Activated CD4-positive, alpha-beta T cell treated with anti-CD3 and anti-CD28 coated beads, Interleukin-2, amount 50 U/mL, for 48 hours (primary cell): Measurements from ENCODE around the gene MARK3.

Experiments
- DNase-seq, 2 experiments: peaks; one replicate each; pipeline ENCODE4 v3.0.0-alpha.2; 2020

Gene MARK3

DNA sequence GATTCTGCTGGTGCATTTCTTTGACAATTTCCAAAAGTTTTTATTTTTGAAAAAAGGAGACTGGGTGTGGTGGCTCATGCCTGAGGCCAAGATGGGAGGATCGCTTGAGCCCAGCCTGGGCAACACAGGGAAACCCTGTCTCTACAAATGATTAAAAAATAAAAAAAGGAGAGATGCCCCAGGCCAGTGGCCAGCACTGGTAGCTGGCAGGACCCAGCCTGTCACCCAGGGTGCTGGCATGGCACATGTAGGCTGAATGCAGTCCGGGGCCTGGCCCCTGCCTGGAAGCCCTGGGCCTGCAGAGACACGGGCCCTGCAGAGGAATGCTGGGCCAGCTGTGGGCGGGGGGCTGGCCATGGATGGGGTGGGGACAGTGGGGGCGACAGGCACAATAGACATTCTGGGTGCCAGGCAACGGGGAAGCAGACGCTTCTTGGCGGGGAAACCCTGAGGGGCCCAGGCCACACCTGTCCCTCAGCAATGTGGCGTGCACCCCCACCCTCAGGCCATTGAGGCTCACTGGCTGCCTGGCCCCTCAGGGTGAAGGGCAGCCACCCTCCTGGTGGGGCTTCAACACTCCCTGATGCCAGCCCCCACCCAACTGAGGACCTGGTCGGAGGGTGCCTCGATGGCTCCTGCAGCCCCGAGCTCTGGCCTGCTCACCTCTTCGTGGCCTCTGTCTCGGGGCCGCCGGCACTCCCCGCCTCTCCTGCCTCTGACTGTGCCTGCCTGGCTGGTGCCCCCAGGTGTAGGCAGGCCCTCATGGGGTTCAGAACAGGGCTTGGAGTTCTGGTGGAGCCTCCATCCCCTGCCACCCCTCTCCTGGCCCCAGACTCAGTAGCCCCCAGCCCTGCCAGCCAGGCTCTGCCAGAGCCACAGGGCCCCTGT is 155.8 kb downstream of the MARK3 start:
- no peak for DNase-seq

- DNase-seq = no peak
Observed at GRCh38 chr14:103541709-103542604, 156.7 kb downstream of the MARK3 start.

DNA sequence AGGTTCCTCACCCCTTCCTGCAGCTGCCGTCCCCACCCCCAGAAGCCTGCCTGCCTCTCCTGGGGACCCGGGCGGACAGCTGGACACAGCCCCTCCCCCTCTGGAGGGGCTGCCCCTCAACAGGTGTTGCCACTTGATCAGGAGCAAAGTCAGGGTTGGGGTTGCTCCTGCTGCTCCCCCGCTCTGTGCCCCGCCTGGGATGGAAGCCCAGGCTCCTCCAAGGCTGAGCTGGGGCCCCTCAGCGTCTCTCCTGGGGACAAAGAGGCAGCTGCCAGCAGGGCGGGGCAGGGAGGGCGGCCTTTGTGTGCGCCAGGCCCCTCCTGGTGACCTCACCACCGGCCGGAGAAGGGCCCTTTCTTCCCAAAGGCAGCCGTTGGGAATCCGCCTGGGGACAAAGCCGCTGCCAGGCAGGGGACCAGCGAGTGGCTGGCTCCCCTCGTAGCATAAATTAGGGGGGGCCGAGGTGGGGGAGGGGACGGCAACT is 157.4 kb downstream of the MARK3 start:
- DNase-seq = no peak

DNA sequence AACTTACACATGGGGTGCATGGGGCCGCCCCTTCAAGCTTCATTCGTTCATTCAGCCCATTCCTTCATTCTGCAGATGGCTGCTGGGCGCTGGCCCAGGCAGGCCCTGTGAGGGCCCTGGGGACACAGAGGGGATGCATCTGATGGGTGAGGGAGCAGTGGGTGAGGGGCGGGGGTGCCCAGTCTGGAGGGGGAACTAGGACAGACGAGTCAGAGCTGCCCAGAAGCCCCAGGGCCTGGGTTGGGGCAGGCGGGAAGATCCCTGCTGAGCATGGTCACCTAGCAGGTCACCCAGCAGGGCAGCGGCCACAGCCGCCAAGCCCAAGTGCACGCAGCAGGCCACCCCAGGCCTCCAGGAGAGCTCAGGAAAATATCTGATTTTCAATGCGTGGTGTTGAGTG is 157.9 kb downstream of the MARK3 start:
- DNase-seq = no peak

DNA sequence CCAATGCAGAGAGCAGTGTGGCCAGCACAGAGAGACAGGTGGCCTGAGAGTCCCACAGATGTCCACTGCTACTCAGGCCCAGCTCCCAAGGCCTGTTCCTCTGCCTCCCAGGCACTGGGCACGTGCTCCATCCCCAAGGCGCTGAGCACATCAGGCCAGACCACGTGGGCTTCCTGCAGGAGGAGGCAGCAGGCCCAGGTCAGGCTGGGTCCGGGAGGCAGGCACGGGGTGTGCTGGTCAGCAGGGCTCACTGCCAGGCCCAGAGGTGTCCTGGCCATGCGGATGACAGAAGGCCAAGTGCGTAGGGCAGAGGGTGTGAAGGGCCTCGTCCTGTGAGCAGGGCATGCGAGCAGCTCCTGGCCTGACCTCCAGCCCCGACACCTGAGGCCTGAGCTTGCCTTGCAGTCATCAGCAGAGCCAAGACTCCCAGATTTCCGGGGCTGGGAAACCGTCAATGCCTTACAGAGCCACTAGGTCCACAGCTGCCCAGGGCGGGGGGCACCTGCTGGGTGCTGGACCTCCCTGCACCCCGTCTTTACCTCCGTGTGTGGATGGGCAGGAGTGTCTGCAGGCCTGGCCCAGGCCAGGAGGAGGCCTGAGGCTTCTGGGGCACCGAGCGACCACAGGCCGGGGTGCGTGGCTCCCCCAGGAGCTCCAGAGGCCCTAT is 158.6 kb downstream of the MARK3 start:
- DNase-seq = no peak

DNA sequence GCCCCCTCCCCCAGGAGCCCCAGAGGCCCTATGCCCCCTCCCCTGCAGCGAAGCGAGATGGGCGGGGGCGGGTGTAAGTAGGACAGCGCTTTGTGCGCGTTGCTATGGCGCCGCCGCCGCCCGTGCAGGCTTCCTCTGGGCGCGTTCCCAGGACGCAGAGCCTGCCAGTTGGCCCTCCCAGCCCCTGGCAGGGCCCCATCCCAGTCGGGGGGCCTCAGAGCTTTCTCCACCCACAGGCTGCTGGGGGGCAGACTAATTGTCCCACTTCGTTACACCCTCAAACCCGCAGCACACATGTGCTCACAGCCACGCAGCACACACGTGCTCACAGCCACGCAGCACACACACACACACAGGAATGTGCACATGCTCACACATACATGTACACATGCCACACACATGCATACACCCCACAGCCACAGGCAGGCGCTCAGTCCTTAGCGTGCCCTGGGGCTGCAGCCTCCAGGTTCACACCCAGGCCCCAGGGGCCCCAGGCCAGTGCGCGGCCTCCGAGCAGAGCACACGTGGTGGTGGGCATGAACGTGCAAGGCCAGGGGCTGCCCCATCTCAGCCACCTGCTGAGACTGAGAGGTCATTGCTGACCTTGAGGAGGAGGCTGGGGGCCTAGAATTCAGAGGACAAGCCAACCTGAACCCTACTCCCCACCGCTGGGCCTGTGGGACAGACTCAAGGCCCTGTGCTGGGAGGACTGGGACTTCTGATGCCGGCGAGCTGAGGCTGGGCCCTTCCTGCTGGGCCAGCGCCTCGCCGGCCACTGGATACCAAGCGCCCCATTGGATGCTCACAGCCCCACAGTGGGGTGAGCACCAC is 159.4 kb downstream of the MARK3 start:
- DNase-seq = no peak

- no peak for DNase-seq
Observed at GRCh38 chr14:103545219-103545914, 160.2 kb downstream of the MARK3 start.

- DNase-seq = no peak
Observed at GRCh38 chr14:103545915-103546651, 160.9 kb downstream of the MARK3 start.

- peak; percentile 77 to 80 for DNase-seq
Observed at GRCh38 chr14:103546652-103547454, 161.6 kb downstream of the MARK3 start.

GRCh38 chr14:103547455-103547940 is 162.3 kb downstream of the MARK3 start:
- DNase-seq = no peak

DNA sequence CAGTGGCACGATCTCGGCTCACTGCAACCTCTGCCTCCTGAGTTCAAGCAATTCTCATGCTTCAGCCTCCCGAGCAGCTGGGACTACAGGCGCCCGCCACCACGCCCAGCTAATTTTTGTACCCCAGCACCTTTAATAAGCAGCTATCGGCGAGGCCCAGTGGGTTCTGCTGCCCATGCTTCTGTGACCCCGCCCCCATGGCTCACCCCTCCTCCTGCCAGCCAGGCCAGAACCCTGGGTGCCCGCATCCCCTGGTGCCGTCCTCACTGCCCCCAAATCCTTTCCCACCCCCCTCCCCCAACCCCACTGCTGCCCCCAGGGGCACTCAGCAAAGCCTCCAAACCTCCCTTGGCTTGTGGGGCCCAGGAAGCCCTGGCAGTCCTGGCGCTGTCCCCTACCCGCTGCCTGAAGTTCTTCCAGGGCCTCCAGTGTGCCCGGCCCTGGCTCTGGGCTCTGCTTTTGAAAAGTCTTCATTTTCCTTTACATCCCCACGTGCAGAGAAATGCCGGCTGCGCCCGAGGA is 162.8 kb downstream of the MARK3 start:
- DNase-seq = no peak

- no peak for DNase-seq
Observed at GRCh38 chr14:103548463-103549351, 163.5 kb downstream of the MARK3 start.

DNA sequence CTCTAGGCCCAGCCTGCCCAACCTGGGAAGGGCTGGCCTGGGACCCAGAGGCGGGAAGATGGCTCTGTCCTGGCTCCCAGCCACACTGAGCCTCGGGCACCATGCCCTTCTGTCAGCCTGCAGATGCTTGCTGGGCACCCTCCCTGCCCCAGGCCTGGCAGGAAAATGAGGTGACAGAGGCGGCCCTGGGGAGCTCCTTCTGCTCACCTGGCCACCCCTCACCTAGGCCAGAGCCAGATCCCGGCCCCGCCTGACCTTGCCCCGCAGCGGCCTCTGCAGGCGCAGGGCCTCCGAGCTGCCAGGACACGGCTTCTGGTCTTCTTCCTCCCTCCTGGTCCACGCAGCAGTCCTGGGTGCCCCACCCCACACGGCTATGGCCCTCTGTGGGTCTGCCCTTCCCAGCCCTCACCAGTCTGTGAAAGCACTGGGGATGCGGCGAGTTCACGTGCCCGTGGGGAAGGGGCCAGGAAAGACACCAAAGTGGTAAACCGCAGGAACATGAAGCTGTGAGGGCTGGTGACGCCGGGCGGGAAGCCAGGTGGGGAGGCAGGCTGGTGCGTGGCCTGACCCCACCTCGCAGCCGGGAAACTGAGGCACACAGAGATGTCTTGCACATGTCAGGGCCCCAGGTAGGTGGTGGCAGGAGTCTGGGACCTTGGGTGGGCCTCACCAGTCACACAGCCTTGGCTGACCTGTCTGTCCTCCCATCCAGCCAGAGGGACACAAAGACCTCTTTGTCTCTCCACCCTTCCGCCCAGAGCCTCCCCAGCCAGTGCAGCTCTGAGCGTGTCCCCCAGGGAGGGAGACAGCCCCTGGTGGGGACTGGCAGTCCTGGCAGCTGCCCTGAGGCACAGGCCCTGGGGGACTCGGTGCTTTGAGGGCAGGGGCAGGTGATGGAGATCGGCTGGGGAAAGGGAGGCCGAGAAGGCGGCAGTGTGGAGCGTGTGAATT is 164.4 kb downstream of the MARK3 start:
- DNase-seq = no peak

- DNase-seq = no peak
Observed at GRCh38 chr14:103550451-103551337, 165.5 kb downstream of the MARK3 start.

DNA sequence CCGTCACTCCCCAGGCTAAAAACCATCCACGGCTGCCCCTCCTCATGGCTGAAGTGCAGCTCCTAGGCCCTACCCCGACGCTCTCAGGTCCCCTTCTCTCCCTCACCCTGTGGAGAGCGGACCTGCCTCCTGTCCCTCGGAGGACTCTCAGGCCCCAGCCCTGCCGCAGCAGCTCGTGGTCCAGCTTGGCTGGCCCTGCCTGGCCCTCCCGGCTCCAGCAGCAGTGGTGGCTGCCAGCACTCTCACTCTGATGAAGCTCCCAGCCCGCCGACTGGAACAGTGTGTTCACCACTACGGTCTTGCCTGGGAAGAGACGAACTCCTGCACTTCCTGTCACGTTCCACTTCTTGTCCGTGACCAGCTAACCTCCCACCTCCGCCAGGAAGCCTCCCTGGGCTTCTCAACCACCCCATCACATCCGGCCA is 166.1 kb downstream of the MARK3 start:
- DNase-seq = no peak
